Midbrain (tissue), 1 donor: Measurements from ENCODE around the gene TACR1.
"Not testable (repeated sequence)": the region's sequence is repeated elsewhere in the genome, so short reads cannot be mapped to it uniquely, and the experiment has no call there.

Experiments
- DNase-seq: peaks from one replicate; lab custom pipeline; 2025; lab: John Stamatoyannopoulos, UW

TACR1 gene

DNA sequence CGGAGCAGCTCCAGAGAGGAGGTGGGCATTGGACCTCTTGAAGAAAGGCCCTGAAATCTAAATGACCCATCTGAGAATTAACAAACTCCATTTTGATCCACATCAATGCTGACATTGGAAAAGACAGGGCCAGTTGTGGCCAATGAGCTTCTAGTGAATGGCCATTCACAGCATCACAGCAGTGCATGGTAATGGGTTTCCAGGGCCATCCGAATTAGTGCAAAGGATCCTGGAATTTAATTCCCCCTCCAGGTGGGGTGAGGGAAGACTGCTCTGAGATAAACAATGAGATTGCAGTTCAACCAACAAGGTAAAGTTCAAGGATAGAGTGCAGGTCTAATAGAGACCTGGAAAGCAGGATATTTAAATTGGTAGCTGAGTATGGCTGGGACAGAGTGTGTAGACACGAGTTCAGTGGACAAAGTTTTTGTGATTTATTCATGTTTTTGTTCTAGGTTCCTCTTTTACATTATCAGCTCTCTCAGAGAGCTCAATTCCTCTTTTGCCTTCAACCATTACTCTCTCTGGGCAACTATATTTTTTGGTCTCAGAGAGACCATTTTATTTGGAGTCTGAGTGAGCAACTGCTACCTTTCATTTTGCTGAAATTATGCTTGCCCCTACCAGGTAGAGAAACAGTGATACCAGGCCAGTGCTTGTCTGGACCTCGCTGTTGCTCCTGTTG, 5.0 kb downstream of the TACR1 start:
- no peak for DNase-seq

DNA sequence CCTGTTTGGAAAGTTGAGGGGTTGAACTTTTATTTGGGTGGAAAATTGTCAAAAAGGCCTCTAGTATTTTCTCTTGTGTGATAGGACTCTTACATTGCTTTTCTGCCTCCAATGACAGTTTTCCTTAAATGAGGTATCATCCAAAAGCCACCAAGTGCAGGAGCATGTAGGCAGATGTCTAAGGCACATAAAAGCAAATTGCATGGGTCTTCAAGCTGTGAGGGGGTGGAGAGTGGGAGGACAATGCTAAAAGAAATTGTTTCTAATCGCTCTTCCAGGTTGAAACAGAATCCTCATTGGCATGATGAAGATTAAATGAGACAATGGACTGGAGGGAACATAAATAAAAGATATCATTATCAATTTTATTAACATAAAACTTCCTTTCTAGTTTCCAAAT, 6.8 kb downstream of the TACR1 start:
- no peak for DNase-seq

DNA sequence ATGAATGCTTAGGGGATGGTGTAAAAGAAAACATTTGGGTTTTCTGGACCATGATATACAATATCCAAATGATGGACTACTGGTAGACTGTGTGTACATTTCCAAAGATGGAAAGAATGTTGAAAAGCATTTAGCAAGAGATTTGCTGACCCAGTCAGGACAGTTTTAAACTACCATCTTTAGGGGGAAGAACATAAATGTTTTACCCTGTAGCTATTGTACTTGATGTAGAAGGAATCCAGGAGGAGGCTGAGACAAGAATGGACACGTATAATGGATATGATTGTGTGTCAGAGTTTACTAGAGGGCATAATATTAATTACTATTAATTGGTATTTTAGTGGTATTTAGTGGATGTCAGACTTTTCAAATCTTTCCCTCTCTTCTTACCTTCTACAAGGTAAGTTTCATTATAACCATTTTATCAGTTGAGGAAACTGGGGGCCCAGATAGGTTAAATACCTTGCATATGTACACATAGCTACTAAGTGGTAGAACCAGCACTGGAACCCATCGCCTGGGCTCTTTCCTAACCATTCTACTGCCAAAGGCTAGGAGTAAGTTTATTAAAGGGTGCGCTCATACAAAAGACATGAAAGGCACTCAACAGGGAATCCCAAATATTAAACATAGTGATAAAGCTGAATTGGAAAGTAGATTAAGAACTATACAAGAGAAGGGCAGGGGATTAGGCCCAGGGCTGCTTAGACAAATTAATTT, 8.9 kb downstream of the TACR1 start:
- no peak for DNase-seq

DNA sequence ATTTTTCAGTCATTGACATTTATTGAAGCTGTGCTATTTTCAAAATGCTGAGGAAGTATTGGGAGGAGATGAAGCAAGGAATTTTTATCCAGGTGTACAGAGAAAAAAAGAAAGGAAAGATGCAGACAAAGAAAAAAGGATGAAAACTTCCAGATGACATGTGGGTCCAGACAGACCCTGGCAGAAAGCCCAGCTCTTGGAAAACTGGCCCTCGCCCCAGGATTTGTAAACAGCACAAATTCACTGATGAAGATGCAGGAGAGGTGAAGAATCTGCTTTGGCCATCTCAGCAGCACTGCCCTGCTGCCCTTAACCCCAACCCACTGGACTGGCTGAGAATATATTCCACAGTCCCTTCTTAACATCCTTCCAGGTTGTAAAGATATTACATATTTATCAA, 12.5 kb downstream of the TACR1 start:
- DNase-seq: no peak

DNA sequence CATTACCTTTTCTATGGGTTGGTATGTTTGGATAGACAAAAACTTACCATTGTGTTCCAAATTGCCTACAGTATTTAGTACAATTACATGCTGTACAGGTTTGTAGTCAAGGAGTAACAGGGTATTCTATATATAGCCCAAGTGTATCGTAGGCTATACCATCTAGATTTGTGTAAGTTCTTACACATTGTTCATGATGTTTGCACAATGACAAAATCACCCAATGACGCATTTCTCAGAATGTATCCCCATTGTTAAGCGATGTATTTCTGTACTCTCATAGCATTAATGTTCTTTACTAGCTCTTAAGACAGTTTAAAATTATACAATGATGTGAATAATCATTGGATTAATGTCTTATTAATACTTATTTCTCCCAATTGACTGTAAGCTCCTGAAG, 16.7 kb downstream of the TACR1 start:
- no peak for DNase-seq

DNA sequence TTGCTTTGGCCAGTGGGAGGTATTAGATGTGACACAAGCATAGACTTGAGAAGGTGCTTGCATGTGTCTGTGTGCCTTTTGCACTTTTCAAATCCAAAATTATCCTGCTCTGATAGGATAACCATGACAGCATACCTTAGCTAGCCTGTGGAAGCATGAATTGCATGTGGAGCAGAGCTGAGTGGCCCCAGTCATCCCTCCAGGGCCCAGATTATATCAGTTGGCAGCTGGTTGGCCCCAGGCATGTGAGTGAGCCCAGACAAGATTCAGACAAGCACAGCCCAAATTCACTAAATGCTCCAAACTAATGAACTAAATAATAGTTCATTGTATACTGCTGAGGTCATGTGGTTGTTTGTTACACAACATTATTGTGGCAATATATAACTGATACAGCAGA, 18.8 kb downstream of the TACR1 start:
- no peak for DNase-seq

DNA sequence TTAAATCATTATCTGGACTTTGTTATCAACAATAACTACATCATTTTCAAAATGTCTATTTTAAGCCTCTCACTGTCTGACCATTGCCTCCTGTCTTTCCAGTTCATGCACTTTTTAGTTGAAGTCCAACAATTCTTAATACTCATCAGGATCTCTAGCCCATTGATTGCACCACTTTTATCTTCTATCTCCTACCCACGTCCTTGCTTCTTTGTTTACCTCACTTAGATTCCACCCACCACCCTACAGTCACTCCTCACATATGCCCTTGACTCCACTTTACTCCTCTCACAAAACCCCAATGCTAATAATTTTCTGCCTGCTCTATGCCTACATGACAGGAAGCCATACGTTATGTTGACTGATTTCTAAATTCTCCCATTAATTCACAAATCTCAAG, 21.9 kb downstream of the TACR1 start:
- DNase-seq: no peak

DNA sequence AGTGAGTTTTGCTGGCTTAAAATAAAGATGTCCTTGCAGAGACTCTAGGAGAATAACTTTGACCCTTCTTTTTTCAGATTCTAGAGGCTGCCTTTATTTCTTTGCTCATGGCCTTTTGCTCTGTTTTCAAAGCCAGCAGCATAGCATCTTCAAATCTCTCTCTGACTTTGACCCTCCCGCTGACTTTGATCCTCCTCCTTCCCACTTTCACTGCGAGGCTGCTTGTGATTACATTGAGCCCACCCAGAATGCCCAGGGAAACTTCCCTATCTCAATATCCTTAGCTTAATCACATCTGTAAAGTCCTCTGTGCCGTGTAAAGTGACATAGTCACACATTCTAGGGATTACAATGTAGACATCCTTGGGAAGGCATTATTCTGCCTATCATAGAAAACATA, 23.9 kb downstream of the TACR1 start:
- DNase-seq: no peak

DNA sequence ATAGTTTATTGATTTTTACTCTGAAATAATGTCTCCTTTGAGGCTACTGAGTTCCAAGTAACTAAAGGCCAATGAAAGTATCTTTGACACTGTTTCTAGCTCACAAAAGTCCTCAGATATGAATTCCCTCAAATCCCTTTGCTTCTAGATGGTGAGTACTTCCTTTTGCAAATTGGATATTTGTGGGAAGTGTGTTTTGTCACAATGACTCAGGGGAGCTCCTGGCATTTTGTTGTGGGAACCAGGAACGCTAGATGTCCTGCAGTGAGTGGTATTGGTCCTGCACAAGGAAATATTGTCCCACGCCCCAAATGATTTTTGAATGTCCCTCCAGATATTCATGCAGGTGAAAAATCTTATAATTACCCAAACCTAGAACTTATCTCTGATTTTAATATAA, 24.3 kb downstream of the TACR1 start:
- DNase-seq: no peak

DNA sequence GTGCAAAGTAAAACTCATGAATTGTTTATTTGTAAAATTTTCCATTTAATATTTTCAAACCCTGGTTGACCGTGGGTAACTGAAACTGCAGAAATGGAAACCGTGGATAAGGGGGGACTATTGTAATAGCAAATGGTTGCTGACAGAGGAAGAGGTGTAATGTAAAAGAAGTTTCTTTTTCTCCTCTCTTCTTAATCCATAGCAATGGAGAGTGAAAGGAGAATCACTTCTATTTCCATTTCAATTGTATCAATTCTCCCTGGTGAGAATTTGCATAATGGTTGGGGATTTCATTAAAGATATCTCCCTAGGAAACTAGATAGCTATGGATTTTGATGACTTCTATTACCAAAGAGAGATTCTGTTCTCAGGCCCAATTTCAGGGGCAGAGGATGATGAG, 24.8 kb downstream of the TACR1 start:
- no peak for DNase-seq

DNA sequence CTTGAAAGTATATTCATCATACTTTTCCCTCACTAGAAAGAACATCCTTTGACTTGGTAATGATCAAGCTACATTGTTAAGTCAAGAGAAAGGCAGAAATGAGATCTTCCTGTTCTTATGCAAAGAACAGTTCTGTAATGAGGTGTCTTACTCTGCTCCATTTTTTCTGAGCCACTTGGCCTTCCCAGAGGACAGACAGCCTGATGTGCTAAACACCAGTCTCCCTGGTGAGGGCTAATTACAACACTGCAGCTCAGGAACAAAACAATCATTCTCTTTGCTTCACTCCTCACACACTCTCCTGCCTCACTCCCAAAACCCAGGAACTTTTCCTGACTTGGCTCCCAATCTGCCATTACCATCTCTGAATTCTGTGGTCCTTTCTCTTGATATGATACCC, 25.6 kb downstream of the TACR1 start:
- no peak for DNase-seq

DNA sequence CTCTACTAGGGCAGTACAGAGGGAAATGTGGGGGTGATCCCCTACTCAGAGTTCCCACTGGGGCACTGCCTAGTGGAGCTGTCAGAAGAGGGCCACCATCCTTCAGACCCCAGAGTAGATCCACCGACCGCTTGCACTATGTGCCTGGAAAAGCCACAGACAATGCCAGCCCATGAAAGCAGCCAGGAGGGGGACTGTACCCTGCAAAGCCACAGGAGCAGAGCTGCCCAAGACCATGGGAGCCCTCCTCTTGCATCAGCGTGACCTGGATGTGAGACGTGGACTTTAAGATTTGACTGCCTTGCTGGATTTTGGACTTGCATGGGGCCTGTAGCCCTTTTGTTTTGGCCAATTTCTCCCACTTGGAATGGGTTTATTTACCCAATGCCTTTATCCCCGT, 27.9 kb downstream of the TACR1 start:
- not testable (repeated sequence) for DNase-seq

DNA sequence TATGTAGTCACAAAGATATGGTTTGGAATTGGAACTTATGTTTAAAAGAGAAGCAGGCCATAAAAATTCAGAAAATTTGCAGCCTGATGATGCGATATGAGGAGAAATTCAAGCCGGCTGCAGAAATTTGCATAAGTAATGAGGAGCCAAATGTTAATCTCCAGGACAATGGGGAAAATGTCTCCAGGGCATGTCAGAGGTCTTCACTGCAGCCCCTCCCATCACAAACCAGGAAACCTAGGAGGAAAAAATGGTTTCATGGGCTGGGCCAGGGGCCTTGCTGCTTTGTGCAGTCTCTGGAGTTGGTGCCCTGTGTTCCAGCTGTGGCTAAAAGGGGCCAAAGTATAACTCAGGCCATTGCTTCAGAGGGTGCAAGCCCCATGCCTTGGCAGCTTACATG, 28.4 kb downstream of the TACR1 start:
- DNase-seq: no peak

DNA sequence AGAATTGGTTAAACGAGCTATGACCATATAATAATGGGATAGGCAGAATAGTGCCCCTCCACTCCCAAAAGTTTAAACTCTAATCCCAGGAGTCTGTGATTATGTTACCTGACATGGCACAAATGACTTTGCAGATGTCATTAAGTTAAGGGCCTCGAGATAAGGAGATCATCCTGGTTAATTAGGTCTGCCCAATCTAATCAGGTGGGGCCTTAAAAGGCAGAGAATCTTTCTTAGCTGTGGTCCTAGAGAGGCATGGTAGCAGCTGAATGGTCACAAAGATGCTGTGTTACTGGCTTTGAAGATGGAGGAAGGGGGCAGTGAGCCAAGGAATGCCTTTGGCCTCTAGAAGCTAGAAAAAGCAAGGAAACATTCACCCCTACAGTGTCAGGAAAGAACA, 31.1 kb downstream of the TACR1 start:
- no peak for DNase-seq

DNA sequence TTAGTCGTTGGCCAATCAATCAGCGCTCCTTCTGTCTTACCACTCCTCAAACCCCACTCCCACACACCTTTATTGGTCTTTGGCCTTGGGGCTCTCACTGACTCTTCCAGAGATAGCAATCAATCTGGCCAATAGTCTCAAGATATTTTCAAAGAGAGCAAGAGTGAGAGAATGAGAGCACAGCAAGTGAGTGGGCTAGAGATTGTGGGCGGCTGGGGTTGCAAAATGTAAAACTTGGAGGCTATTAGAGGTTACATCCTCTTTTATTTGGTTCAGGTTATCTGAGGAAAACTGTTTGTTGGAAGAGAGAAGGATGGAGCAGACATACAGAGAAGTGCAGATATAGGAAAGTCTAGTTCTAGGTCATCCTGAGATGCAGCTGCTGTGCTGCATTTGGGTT, 32.8 kb downstream of the TACR1 start:
- no peak for DNase-seq

DNA sequence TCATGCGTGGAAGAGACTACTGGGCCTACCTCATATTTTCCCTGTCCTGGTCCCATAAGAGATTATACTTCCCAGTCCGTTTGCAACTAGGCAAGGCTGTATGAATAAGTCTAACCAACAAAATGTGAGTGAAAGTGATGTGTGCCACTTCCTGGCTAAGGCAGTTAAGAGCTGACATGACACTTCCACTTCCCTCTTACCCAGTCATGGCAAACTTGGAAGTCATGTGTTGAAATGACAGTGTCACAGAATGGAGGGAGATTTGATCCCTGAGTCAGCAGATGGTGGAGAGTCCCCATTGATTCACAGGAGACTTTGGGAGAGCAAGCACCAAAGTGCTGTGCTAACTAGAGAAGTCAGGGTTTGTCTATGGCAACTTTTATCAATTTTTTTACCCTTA, 36.4 kb downstream of the TACR1 start:
- DNase-seq: no peak

DNA sequence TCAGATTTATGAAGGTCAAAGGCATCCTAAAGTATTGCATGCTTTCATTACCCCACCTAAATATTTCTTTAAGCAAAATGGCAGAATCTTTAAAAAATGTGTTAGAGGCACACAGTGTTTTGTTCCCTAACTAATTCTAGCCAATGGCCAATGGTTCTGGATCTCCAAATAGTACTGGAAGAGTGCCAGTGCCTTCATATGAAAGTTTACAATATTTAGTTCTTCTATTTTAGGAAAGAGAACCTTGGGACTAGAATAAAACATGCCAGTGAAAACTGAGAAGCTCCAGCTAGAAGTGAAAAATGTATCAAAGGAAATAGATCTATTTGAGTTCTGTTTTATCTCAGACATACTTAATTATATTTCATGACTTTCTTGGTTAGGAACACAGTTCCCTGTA, 37.1 kb downstream of the TACR1 start:
- DNase-seq: no peak

DNA sequence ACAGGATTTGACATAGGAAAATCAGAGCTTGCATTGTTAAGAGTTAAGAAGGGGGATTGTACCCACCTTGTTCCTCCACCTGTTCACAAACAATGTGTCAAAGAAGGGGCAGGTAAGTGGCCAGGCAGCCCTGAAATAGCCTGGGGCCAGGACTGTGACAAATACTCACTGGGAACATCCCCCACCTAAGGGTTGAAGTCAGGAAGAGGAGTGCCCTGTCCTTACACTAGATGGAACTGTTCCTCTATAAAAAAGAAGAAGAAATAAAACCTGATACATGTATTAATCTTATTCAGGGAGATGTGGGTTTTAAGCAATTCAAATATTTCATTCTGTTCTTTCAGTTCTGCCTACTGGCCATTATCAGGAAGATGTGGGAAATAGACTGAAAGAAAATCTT, 41.9 kb downstream of the TACR1 start:
- DNase-seq: no peak

DNA sequence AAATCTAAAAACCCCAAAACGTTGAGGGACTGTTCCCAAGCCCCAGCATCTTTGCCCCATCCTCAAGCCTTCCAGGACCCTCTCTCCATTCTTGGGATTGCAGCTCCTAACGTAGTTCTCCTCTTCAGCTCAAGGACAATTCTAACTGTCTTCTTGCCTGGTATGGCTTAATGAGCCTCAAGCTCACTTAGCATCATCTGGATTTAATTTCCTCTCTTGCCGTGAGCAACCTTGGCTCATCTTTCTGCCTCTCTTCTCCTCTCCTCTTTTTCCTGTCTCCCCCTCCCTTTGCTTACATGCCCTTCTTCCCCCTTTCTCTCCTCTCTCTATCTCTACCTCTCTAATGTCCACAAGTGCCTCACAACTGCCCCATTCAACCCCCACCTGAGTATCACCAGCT, 44.2 kb downstream of the TACR1 start:
- DNase-seq: no peak

DNA sequence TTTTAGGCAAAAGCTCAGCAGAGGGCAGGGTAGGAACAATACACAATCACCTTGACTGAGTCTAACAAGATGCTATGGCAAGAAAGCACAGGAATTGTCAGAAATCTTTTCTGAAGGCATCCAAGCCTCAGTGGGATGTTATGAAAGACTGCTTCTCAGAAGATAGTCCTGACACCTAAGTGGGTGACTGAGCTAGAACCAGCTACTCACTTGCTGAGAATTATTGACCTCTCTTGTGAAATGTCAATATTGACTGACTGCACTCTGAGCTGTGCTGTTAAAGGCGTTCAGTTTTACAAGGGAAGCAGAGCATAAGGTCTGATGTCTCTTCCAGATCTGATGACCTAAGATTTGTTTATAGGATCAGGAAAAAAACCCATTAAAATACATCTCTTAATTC, 46.1 kb downstream of the TACR1 start:
- no peak for DNase-seq

DNA sequence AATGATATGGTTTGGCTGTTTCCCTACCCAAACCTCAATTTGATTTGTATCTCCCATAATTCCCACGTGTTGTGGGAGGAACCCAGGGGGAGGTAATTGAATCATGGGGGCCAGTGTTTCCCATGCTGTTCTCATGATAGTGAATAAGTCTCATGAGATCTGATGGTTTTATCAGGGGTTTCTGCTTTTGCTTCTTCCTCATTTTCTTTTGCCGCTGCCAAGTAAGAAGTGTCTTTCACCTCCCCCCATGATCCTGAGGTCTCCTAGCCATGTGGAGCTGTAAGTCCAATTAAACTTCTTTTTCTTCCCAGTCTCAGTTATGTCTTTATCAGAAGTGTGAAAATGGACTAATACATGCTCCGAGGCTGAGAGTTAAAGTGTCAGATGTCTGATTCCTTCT, 47.1 kb downstream of the TACR1 start:
- DNase-seq: not testable (repeated sequence)

DNA sequence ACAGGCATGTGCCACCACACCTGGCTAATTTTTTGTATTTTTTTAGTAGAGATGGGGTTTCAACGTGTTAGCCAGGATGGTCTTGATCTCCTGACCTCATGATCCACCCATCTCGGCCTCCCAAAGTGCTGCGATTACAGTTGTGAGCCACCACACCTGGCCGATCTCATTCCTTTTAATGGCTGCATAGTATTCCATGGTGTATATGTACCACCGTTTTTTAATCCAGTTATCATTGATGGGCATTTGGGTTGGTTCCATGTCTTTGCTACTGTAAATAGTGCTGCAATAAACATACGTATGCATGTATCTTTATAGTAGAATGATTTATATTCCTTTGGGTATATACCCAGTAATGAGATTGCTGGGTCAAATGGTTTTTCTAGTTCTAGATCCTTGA, 51.4 kb downstream of the TACR1 start:
- DNase-seq: not testable (repeated sequence)

DNA sequence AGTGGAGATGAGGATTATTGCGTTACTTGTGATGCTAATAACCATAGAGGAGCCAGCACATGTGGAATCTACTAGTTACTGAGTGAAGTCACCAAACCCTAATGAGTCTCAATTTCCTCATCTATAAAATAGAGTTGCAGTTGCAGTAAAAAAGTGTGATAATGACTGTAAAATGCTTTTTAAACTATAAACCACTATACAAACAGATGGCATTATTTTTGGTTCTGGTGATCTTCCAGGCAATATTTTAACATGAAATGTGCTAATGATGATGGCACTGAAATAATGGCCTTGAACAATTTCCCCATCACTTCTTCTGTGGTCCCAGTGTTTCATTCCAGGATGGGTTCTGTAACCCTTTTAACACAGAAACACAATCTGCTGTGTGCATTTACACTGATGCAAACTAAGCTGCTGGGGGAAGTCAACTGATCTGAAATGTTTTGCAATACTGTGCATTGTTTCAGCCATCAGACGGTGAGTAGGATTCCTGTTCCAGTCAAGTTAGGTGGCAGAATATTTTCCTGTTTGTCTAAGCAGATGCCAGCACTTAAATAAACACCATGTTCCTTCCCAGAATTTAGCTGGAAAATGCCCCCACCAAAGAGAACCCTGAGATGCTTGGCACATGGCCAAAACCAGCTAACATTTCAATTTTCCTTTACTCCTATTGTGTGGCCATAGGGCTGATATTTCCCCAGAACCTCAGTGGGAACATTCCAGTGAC, 52.6 kb downstream of the TACR1 start:
- DNase-seq: no peak
